Transverse colon (tissue), 3 donors: ENCODE results near the gene BMAL2.

Source experiments
- CTCF ChIP-seq, 5 experiments: fragments of 200-600 bp in 3 of 5; fragments of 450-650 bp in 2 of 5; sonication (generic) in 3 of 5; IDR thresholded peaks; 1 replicate in 2 of 5; 2 replicates in 3 of 5; pipeline ENCODE4 v1.5.1; 2016 to 2017; ENCODE audit warnings: antibody characterized with exemption in 5 of 5, inconsistent platforms in 3 of 5, mild to moderate bottlenecking in 2 of 5, moderate library complexity in 1 of 5
- POLR2A ChIP-seq: fragments of 450-650 bp; IDR thresholded peaks from one replicate; pipeline ENCODE4 v1.6.1; 2016; ENCODE audit warnings: antibody characterized with exemption, mild to moderate bottlenecking, moderate library complexity

DNA sequence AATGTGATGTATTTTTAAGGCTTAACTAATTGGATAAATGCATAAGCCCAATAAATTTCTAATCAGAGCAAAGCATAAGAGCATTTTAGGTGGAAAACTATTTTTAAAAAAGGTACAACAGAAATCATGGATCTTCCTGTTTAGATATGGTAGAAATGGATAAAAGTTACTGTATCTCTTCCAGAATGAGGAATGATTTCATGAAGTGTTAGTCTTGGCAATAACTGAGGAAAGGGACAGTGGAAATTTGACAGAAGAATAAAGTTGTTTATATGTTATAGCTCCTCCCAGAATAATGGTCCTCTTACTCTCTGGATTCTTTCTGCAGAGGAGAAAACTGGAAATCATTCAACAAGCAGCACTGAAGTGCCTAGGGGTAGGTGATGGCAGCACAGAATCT lies 32.4 kb upstream of the BMAL2 start:
- TF ChIP-seq POLR2A (no peak), CTCF (IDR thresholded peaks at IDR 0.05) (no peak)
